Liver (tissue), 9 donors: Measurements from ENCODE around the gene RINT1. TPM values are rescaled to one million over a fixed set of nuclear protein-coding genes. Genes with fewer than 3 reads are reported as not detected.

ENCODE experiments used
- DNase-seq: peaks from one replicate; pipeline ENCODE4 v3.0.0-alpha.2; 2017; ENCODE audit warnings: low spot score
- H3K27ac ChIP-seq, 2 donors: one replicate each; pipeline ENCODE4 v1.7.0; 2013; ENCODE audit warnings: inconsistent platforms in 2 of 2, low read length in 2 of 2, control low read depth in 1 of 2, low read depth in 1 of 2, mild to moderate bottlenecking in 1 of 2
- H3K27me3 ChIP-seq, 4 donors: one replicate each; pipeline versions ENCODE4 v1.6.1 to v1.7.0; 2013; ENCODE audit warnings: low read length in 3 of 4, inconsistent platforms in 1 of 4, mild to moderate bottlenecking in 1 of 4, moderate library complexity in 1 of 4; ENCODE audit not compliant: control insufficient read depth in 4 of 4, insufficient read depth in 4 of 4
- H3K36me3 ChIP-seq, 4 donors: one replicate each; pipeline versions ENCODE4 v1.6.1 to v1.7.0; 2013; ENCODE audit warnings: low read length in 3 of 4, mild to moderate bottlenecking in 3 of 4, low read depth in 1 of 4, moderate library complexity in 1 of 4; ENCODE audit not compliant: control insufficient read depth in 4 of 4, insufficient read depth in 3 of 4
- H3K4me1 ChIP-seq, 4 donors: one replicate each; pipeline versions ENCODE4 v1.6.1 to v1.7.0; 2013; ENCODE audit warnings: low read length in 3 of 4, mild to moderate bottlenecking in 3 of 4, moderate library complexity in 1 of 4; ENCODE audit not compliant: control insufficient read depth in 4 of 4, insufficient read depth in 4 of 4
- H3K4me3 ChIP-seq, 3 donors: one replicate each; pipeline versions ENCODE4 v1.6.1 to v1.7.0; 2013; ENCODE audit warnings: low read length in 3 of 3, control low read depth in 1 of 3, low read depth in 1 of 3, mild to moderate bottlenecking in 1 of 3
- H3K9ac ChIP-seq, 2 donors: one replicate each; pipeline ENCODE4 v1.7.0; 2013; ENCODE audit warnings: low read length in 2 of 2, mild to moderate bottlenecking in 2 of 2, moderate library complexity in 2 of 2, control low read depth in 1 of 2, low read depth in 1 of 2
- H3K9me3 ChIP-seq, 4 donors: one replicate each; pipeline versions ENCODE4 v1.6.1 to v1.7.0; 2013; ENCODE audit warnings: low read length in 3 of 4; ENCODE audit not compliant: control insufficient read depth in 4 of 4
- ATF3 ChIP-seq: IDR thresholded peaks from 2 replicates; pipeline ENCODE4 v1.6.1; 2016; ENCODE audit warnings: antibody characterized with exemption
- CTCF ChIP-seq: fragments of 150-350 bp; IDR thresholded peaks from 2 replicates; pipeline ENCODE4 v1.5.1; 2017; ENCODE audit warnings: improper control_type of control experiment, low read depth, low read length; ENCODE audit not compliant: missing input control
- EGR1 ChIP-seq, 2 donors: IDR thresholded peaks; 2 replicates each; pipeline ENCODE4 v1.6.1; 2016 to 2018; ENCODE audit warnings: antibody characterized with exemption in 2 of 2, low read depth in 2 of 2
- FOXA1 ChIP-seq: IDR thresholded peaks from 2 replicates; pipeline ENCODE4 v1.6.1; 2016; ENCODE audit warnings: antibody characterized with exemption
- FOXA2 ChIP-seq: IDR thresholded peaks from 2 replicates; pipeline ENCODE4 v1.6.1; 2016; ENCODE audit warnings: antibody characterized with exemption
- GABPA ChIP-seq, 2 donors: IDR thresholded peaks in 1 of 2; conservative IDR thresholded peaks in 1 of 2; 2 replicates each; pipeline ENCODE4 v1.6.1; 2016; ENCODE audit warnings: antibody characterized with exemption in 2 of 2, mild to moderate bottlenecking in 1 of 2, moderate library complexity in 1 of 2
- HNF4A ChIP-seq, 2 donors: conservative IDR thresholded peaks; 2 replicates each; pipeline ENCODE4 v1.6.1; 2016; ENCODE audit warnings: antibody characterized with exemption in 2 of 2, mild to moderate bottlenecking in 2 of 2
- HNF4G ChIP-seq: IDR thresholded peaks from 2 replicates; pipeline ENCODE4 v1.6.1; 2016; ENCODE audit warnings: antibody characterized with exemption
- JUND ChIP-seq, 2 donors: IDR thresholded peaks; 2 replicates each; pipeline ENCODE4 v1.6.1; 2016; ENCODE audit warnings: antibody characterized with exemption in 2 of 2
- MAX ChIP-seq: IDR thresholded peaks from 2 replicates; pipeline ENCODE4 v1.6.1; 2016; ENCODE audit warnings: antibody characterized with exemption
- NR2F2 ChIP-seq: IDR thresholded peaks from 2 replicates; pipeline ENCODE4 v1.6.1; 2016; ENCODE audit warnings: antibody characterized with exemption
- RAD21 ChIP-seq, 2 donors: IDR thresholded peaks; 2 replicates each; pipeline ENCODE4 v1.6.1; 2016; ENCODE audit warnings: antibody characterized with exemption in 2 of 2, mild to moderate bottlenecking in 2 of 2
- REST ChIP-seq: IDR thresholded peaks from 2 replicates; pipeline ENCODE4 v1.6.1; 2016; ENCODE audit warnings: antibody characterized with exemption, mild to moderate bottlenecking
- RXRA ChIP-seq, 2 donors: IDR thresholded peaks; 2 replicates each; pipeline ENCODE4 v1.6.1; 2017 to 2018; ENCODE audit warnings: antibody characterized with exemption in 2 of 2, mild to moderate bottlenecking in 1 of 2
- SP1 ChIP-seq: IDR thresholded peaks from 2 replicates; pipeline ENCODE4 v1.6.1; 2018; ENCODE audit warnings: antibody characterized with exemption, mild to moderate bottlenecking
- TAF1 ChIP-seq: conservative IDR thresholded peaks from 2 replicates; pipeline ENCODE4 v1.6.1; 2016; ENCODE audit warnings: antibody characterized with exemption, mild to moderate bottlenecking
- YY1 ChIP-seq: IDR thresholded peaks from 2 replicates; pipeline ENCODE4 v1.6.1; 2016; ENCODE audit warnings: antibody characterized with exemption, mild to moderate bottlenecking
- ZBTB33 ChIP-seq: IDR thresholded peaks from 2 replicates; pipeline ENCODE4 v1.6.1; 2016; ENCODE audit warnings: antibody characterized with exemption
- WGBS: extraction: QIAGEN DNeasy Blood & Tissue Kit; methylation state at CpG from one replicate; pipeline ENCODE4 v1.1.7; 2013; 5-methylcytosine and 5-hydroxymethylcytosine counted together
- polyA plus RNA-seq, 2 donors: library from polyadenylated mRNA; stranded (reverse) in 1 of 2; unstranded in 1 of 2; fragments of 200-250 nt in 1 of 2; fragments of >200 nt in 1 of 2; fragmentation: Nextera tagmentation in 1 of 2; extraction: Ambion mirVana in 1 of 2; gene quantifications; one replicate each; pipeline versions ENCODE4 v1.2.1 to v1.2.3, GENCODE V29; 2013 to 2015
- total RNA-seq, 2 donors: library from RNA; depleted of rRNA; stranded (reverse); fragments of >200 nt; gene quantifications; one replicate each; pipeline ENCODE4 v1.2.3, GENCODE V29; 2014
- donor health status: healthy.
- donor health status: healthy.
- donor health status: healthy.
- donor health status: healthy.
- donor health status: healthy.

RINT1 gene
- total and polyA plus RNA-seq, 4 donors: 4.5 to 10.9 (median 7.2) TPM

- no peak overlapping the region for H3K9ac ChIP-seq
- 92% methylated on average over 1 of the region's 1 CpG for WGBS
- peaks cover 0 to 4% (median 0%) of the 10 kb centered on the region in 4 donors for H3K4me1 ChIP-seq
These were observed 45.2 kb downstream of the RINT1 start for GRCh38 chr7:105577251-105577650.

GRCh38 chr7:105578496-105578895 is 46.5 kb downstream of the RINT1 start:
- Histone ChIP-seq H3K4me1 (peaks cover 0 to 4% (median 0%) of the 10 kb centered on the region in 4 donors), H3K9me3 (no peaks in the 10 kb centered on the region), H3K27ac (no peak overlapping the region), H3K27me3 (no peaks in the 10 kb centered on the region), H3K4me3 (no peak overlapping the region), H3K36me3 (no peaks in the 10 kb centered on the region), H3K9ac (no peak overlapping the region)
- no peak for DNase-seq
- no peak for TF ChIP-seq REST
- no peak for TF ChIP-seq SP1
- no peak for TF ChIP-seq FOXA1
- TF ChIP-seq EGR1 (IDR thresholded peaks at IDR 0.05; ENCODE audit: low read depth in 2 of 2): no peak
- TF ChIP-seq MAX: no peak
- no peak for TF ChIP-seq YY1
- TF ChIP-seq HNF4A (conservative IDR thresholded peaks at IDR 0.05): no peak
- no peak for TF ChIP-seq ATF3
- TF ChIP-seq RXRA (IDR thresholded peaks at IDR 0.05): no peak
- no peak for TF ChIP-seq FOXA2
- no peak for TF ChIP-seq HNF4G
- TF ChIP-seq JUND (IDR thresholded peaks at IDR 0.05): no peak
- no peak for TF ChIP-seq GABPA (IDR thresholded peaks at IDR 0.05 in 1 of 2, conservative IDR thresholded peaks at IDR 0.05 in 1 of 2)
- TF ChIP-seq RAD21 (IDR thresholded peaks at IDR 0.05): no peak
- no peak for TF ChIP-seq NR2F2
- TF ChIP-seq CTCF: no peak
- TF ChIP-seq ZBTB33: no peak
- no peak for TF ChIP-seq TAF1

More at GRCh38 chr7:105577251-105577650, 45.2 kb downstream of the RINT1 start:
- Histone ChIP-seq H3K36me3 (no peaks in the 10 kb centered on the region), H3K9me3 (no peaks in the 10 kb centered on the region), H3K27ac (no peak overlapping the region), H3K4me3 (no peak overlapping the region), H3K27me3 (no peaks in the 10 kb centered on the region)
- DNase-seq: no peak
- TF ChIP-seq FOXA1: no peak
- no peak for TF ChIP-seq HNF4G
- TF ChIP-seq EGR1 (IDR thresholded peaks at IDR 0.05; ENCODE audit: low read depth in 2 of 2): no peak
- TF ChIP-seq MAX: no peak
- TF ChIP-seq SP1: no peak
- no peak for TF ChIP-seq CTCF
- no peak for TF ChIP-seq FOXA2
- TF ChIP-seq JUND (IDR thresholded peaks at IDR 0.05): no peak
- no peak for TF ChIP-seq HNF4A (conservative IDR thresholded peaks at IDR 0.05)
